Ectodermal cell (in vitro differentiated cells): ENCODE data around the gene ZDHHC4.
"Not testable (repeated sequence)": the region's sequence is repeated elsewhere in the genome, so short reads cannot be mapped to it uniquely, and the experiment has no call there.

Experiments
- H3K27ac ChIP-seq: 2 replicates; pipeline ENCODE4 v1.7.0; 2013; ENCODE audit warnings: mild to moderate bottlenecking, low read depth, low read length; ENCODE audit not compliant: insufficient read depth, poor library complexity, severe bottlenecking
- H3K27me3 ChIP-seq: 2 replicates; pipeline ENCODE4 v1.7.0; 2013; ENCODE audit warnings: mild to moderate bottlenecking, low read length; ENCODE audit not compliant: insufficient read depth, control insufficient read depth, poor library complexity, severe bottlenecking
- H3K36me3 ChIP-seq: one replicate; pipeline ENCODE4 v1.7.0; 2013; ENCODE audit warnings: low read length; ENCODE audit not compliant: control insufficient read depth, insufficient read depth
- H3K4me1 ChIP-seq: one replicate; pipeline ENCODE4 v1.7.0; 2013; ENCODE audit warnings: low read length; ENCODE audit not compliant: control insufficient read depth, insufficient read depth
- H3K4me3 ChIP-seq: 2 replicates; pipeline ENCODE4 v1.7.0; 2013; ENCODE audit warnings: low read depth, low read length, control low read depth; ENCODE audit not compliant: insufficient read depth
- H3K9me3 ChIP-seq: 2 replicates; pipeline ENCODE4 v1.7.0; 2013; ENCODE audit warnings: mild to moderate bottlenecking, low read length, moderate library complexity; ENCODE audit not compliant: control insufficient read depth
- whole genome bisulfite sequencing, 2 experiments: methylation state at CpG; one replicate each; pipeline ENCODE4 v1.1.7; 2013; ENCODE audit warnings: missing lambda C conversion rate in 2 of 2; 5-methylcytosine and 5-hydroxymethylcytosine counted together

The ZDHHC4 gene

GRCh38 chr7:6634971-6635370, 57.7 kb downstream of the ZDHHC4 start:
- not testable (repeated sequence) for H3K4me1 ChIP-seq
- WGBS, 2 experiments = 89 to 94% methylated on average over 5 of the region's 5 CpGs

GRCh38 chr7:6636741-6637543, 59.7 kb downstream of the ZDHHC4 start, which contains the start of gene ZNF316:
ZNF316 (plus strand) TSS chr7:6637318; CDS start chr7:6642410, 5,092 bp downstream.
- 4% methylated on average over 104 of the region's 104 CpGs for WGBS, 2 experiments
- Histone ChIP-seq H3K4me3 (peak within 1 kb of the TSS; percentile 74), H3K9me3 (no peaks in the 10 kb centered on the region), H3K27me3 (no peaks in the 10 kb centered on the region), H3K4me1 (peaks cover 5% of the 10 kb centered on the region), H3K36me3 (peaks cover 4% of the 10 kb centered on the region), H3K27ac (no peak within 1 kb of the TSS)

More at GRCh38 chr7:6634971-6635370, 57.7 kb downstream of the ZDHHC4 start:
- H3K36me3 ChIP-seq, H3K9me3 ChIP-seq, H3K27ac ChIP-seq, H3K4me3 ChIP-seq, H3K27me3 ChIP-seq: not testable (repeated sequence)

- H3K4me1 ChIP-seq = peaks cover 5% of the 10 kb centered on the region
- H3K27ac ChIP-seq = no peak overlapping the region
- peaks cover 10% of the 10 kb centered on the region for H3K36me3 ChIP-seq
- H3K4me3 ChIP-seq = peak overlapping the region; percentile 74
- 4 to 5% methylated on average over 60 of the region's 60 CpGs for WGBS, 2 experiments
- no peaks in the 10 kb centered on the region for H3K9me3 ChIP-seq
- H3K27me3 ChIP-seq = no peaks in the 10 kb centered on the region
These were observed 60.4 kb downstream of the ZDHHC4 start for GRCh38 chr7:6637544-6638229.
